ENCODE results near the gene PCBP3.

DNA sequence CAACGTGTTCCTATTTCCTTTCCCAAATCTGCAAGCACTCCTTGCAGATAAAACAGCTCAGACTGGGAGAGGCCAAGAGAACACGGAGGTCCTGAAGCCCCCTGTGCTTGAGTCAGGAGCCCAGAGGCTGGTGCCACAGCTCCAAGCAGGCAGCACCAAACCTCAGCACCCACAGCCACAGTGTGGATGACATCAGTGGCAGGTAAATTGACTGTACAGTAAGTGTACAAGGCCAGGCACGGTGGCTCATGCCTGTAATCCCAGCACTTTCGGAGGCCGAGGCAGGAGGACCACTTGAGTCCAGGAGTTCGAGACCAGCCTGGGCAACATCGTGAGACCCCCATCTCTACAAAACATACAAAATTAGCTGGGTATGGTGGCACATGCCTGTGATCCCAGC lies 336.1 kb downstream of the PCBP3 start:
- TF ChIP-seq YY1 (IDR thresholded peaks at IDR 0.05; ENCODE audit: insufficient read depth, insufficient read length) (no peak), ZNF274 (IDR thresholded peaks at IDR 0.05; ENCODE audit: low read depth, low read length) (no peak)
